Measurements from ENCODE around the gene DHX8. TPM values are rescaled to one million over a fixed set of nuclear protein-coding genes. Genes with fewer than 3 reads are reported as not detected.

Gene DHX8
- total RNA-seq, 2 experiments from 2014 or later = 37.0 to 48.3 TPM

DNA sequence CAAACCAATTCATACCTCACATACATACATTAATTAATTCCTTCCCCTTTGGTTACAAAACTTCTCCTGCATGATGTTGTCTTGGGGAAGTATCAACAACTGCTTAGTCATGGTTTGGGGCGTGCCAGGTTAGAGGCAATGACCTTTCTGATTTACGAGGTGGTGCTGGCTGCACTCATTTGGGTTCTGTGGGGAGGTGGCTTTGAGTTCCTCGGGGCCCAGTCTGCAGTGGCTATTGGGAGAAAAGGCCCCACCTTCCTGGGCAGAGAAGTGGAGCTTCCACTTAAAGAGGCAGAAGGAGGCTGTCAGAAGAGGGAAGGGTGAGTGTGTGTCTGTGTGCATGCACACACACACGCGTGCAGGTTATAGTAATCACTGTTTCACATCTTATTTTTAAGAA is 72.5 kb downstream of the DHX8 start:
- no peak overlapping the region for H2AFZ ChIP-seq (ENCODE audit: low read length)
- DNase-seq (ENCODE audit: low spot score) = no peak

DNA sequence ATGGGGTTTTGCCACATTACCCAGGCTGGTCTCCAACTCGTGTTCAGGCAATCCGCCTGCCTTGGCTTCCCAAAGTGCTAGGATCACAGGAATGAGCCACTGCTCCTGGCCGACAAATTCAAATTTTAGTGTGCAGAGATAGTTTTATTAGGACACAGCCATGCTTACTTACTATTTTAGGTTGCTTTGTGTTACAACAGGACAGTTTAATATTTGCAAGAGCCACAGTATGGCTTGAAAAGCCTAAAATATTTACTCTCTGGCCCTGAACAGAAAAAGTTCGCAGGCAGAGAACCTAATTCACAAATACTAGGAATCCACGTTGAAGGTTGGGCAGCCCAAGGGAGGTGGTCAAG is 75.0 kb downstream of the DHX8 start:
- Histone ChIP-seq H3K79me2 (ENCODE audit: insufficient read depth, low read depth, low read length) (no peaks in the 10 kb centered on the region), H2AFZ (ENCODE audit: low read length) (no peak overlapping the region), H3K36me3 (ENCODE audit: insufficient read depth, low read length) (no peaks in the 10 kb centered on the region), H3K9me3 (ENCODE audit: low read length) (no peaks in the 10 kb centered on the region), H3K4me1 (ENCODE audit: insufficient read depth, low read length, poor library complexity, severe bottlenecking) (no peaks in the 10 kb centered on the region), H3K9me2 (ENCODE audit: insufficient read depth, low read length) (no peaks in the 10 kb centered on the region), H3K4me2 (ENCODE audit: low read length) (no peak overlapping the region), H3K27ac (ENCODE audit: low read depth, low read length, poor library complexity, severe bottlenecking) (no peak overlapping the region), H3K4me3 (ENCODE audit: low read depth, low read length, poor library complexity, severe bottlenecking) (no peak overlapping the region), H4K20me1 (ENCODE audit: insufficient read depth, low read length) (no peaks in the 10 kb centered on the region)
- ChIA-PET CTCF (ENCODE audit: unreplicated experiment) (no interaction called here), POLR2A (no interaction called here)
- intact Hi-C loops (cut with micrococcal nuclease; ENCODE audit: unreplicated experiment) = no loop called here
- no peak for TF ChIP-seq EZH2phosphoT487 (IDR thresholded peaks at IDR 0.05; ENCODE audit: borderline replicate concordance, low read depth, low read length)
- TF ChIP-seq, protein P1, sequence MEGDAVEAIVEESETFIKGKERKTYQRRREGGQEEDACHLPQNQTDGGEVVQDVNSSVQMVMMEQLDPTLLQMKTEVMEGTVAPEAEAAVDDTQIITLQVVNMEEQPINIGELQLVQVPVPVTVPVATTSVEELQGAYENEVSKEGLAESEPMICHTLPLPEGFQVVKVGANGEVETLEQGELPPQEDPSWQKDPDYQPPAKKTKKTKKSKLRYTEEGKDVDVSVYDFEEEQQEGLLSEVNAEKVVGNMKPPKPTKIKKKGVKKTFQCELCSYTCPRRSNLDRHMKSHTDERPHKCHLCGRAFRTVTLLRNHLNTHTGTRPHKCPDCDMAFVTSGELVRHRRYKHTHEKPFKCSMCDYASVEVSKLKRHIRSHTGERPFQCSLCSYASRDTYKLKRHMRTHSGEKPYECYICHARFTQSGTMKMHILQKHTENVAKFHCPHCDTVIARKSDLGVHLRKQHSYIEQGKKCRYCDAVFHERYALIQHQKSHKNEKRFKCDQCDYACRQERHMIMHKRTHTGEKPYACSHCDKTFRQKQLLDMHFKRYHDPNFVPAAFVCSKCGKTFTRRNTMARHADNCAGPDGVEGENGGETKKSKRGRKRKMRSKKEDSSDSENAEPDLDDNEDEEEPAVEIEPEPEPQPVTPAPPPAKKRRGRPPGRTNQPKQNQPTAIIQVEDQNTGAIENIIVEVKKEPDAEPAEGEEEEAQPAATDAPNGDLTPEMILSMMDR (conservative IDR thresholded peaks at IDR 0.05; ENCODE audit: low read length) = no peak
- no peak for DNase-seq (ENCODE audit: low spot score)
- no TSS peak for BruUV-seq (replicated peaks)

More for the DNA sequence above, 72.5 kb downstream of the DHX8 start:
- Histone ChIP-seq H3K79me2 (ENCODE audit: insufficient read depth, low read depth, low read length) (no peaks in the 10 kb centered on the region), H3K36me3 (ENCODE audit: insufficient read depth, low read length) (no peaks in the 10 kb centered on the region), H3K9me2 (ENCODE audit: insufficient read depth, low read length) (no peaks in the 10 kb centered on the region), H4K20me1 (ENCODE audit: insufficient read depth, low read length) (no peaks in the 10 kb centered on the region), H3K9me3 (ENCODE audit: low read length) (no peaks in the 10 kb centered on the region), H3K4me2 (ENCODE audit: low read length) (no peak overlapping the region), H3K4me1 (ENCODE audit: insufficient read depth, low read length, poor library complexity, severe bottlenecking) (no peaks in the 10 kb centered on the region), H3K4me3 (ENCODE audit: low read depth, low read length, poor library complexity, severe bottlenecking) (no peak overlapping the region), H3K27ac (ENCODE audit: low read depth, low read length, poor library complexity, severe bottlenecking) (no peak overlapping the region)
- ChIA-PET CTCF (ENCODE audit: unreplicated experiment) (no interaction called here), POLR2A (interaction anchor here (0.6 kb wide), 2 partner anchors 44 to 270 kb away, joined by 3 to 4 read pairs; no protein-coding TSS in a partner anchor)
- TF ChIP-seq, protein P1 (conservative IDR thresholded peaks at IDR 0.05; ENCODE audit: low read length) = no peak
- no peak for TF ChIP-seq EZH2phosphoT487 (IDR thresholded peaks at IDR 0.05; ENCODE audit: borderline replicate concordance, low read depth, low read length)
- intact Hi-C loops (cut with micrococcal nuclease; ENCODE audit: unreplicated experiment) = no loop called here
- no TSS peak for BruUV-seq (replicated peaks)

DNA sequence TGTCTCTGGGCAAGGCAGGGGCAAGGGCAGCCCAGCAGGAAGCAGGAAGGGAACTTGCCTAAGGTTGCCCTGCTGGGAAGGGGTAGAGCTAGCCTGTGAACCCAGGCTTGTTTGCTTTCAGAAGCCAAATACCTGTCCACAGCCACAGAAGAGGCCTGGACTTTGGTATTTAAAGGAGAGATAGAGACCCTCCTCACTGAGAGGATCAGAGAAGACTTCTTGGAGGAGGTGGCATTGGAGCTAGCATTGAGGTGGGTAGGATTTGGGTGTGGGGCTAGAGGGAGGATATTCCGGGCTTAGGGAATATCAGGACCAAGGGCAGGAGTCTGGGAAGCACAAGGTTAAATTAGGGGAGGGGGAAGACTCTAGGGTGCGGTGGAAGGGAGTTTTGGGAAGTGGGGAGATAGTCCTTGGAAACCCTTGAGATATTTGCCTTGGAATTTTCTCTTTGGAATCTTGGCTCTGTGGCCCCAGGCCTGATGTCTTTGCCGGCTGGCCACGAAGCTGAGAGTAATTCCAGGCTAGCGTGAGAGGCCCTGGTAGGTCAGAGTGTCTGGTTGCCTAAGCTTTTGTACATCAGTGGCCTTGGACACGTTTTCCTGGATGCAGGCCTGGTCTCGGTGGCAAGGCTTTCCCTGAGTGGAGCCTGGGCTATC is 75.5 kb downstream of the DHX8 start:
- H3K9me3 ChIP-seq (ENCODE audit: low read length) = no peaks in the 10 kb centered on the region
- H3K4me2 ChIP-seq (ENCODE audit: low read length) = no peak overlapping the region
- ChIA-PET CTCF (ENCODE audit: unreplicated experiment) (no interaction called here), POLR2A (no interaction called here)
- no peak overlapping the region for H2AFZ ChIP-seq (ENCODE audit: low read length)
- no peak for TF ChIP-seq EZH2phosphoT487 (IDR thresholded peaks at IDR 0.05; ENCODE audit: borderline replicate concordance, low read depth, low read length)
- TF ChIP-seq, protein P1 (conservative IDR thresholded peaks at IDR 0.05; ENCODE audit: low read length) = no peak
- intact Hi-C loops (cut with micrococcal nuclease; ENCODE audit: unreplicated experiment) = no loop called here
- H3K27ac ChIP-seq (ENCODE audit: low read depth, low read length, poor library complexity, severe bottlenecking) = no peak overlapping the region
- DNase-seq (ENCODE audit: low spot score) = no peak
- H3K9me2 ChIP-seq (ENCODE audit: insufficient read depth, low read length) = no peaks in the 10 kb centered on the region
- no TSS peak for BruUV-seq (replicated peaks)
- no peak overlapping the region for H3K4me3 ChIP-seq (ENCODE audit: low read depth, low read length, poor library complexity, severe bottlenecking)
- H3K4me1 ChIP-seq (ENCODE audit: insufficient read depth, low read length, poor library complexity, severe bottlenecking) = no peaks in the 10 kb centered on the region
- no peaks in the 10 kb centered on the region for H3K36me3 ChIP-seq (ENCODE audit: insufficient read depth, low read length)
- no peaks in the 10 kb centered on the region for H4K20me1 ChIP-seq (ENCODE audit: insufficient read depth, low read length)
- no peaks in the 10 kb centered on the region for H3K79me2 ChIP-seq (ENCODE audit: insufficient read depth, low read depth, low read length)

Measured in OCI-LY7 (cell line).